ENCODE results near the gene DNAH11.

GRCh38 chr7:21544303-21544656 lies 1.4 kb downstream of the DNAH11 start:
- TF ChIP-seq CTCF (IDR thresholded peaks at IDR 0.05): no peak
- TF ChIP-seq POLR2A (IDR thresholded peaks at IDR 0.05): no peak

All from prostate gland (tissue), 2 donors.